ENCODE measurements around the gene BLM. TPM values are rescaled to one million over a fixed set of nuclear protein-coding genes. Genes with fewer than 3 reads are reported as not detected.
"Not testable (repeated sequence)": the region's sequence is repeated elsewhere in the genome, so short reads cannot be mapped to it uniquely, and the experiment has no call there.

The BLM gene
- total and polyA plus RNA-seq, 9 donors: 0.15 to 1.9 (median 0.78) TPM; not detected in 1

- Histone ChIP-seq H3K4me3 (no peak overlapping the region), H3K4me1 (ENCODE audit: insufficient read depth) (no peaks in the 10 kb centered on the region), H3K36me3 (no peaks in the 10 kb centered on the region), H3K27me3 (no peaks in the 10 kb centered on the region), H3K27ac (no peak overlapping the region), H3K9me3 (no peaks in the 10 kb centered on the region)
- DNase-seq: no peak
- intact Hi-C loops (cut with DNase I): loop anchor here in 1 of 4 donors (5.0 kb wide), 1 partner anchor 1768 kb away; no protein-coding TSS in a partner anchor
- no peak for TF ChIP-seq POLR2A (IDR thresholded peaks at IDR 0.05)
- TF ChIP-seq, protein P1, sequence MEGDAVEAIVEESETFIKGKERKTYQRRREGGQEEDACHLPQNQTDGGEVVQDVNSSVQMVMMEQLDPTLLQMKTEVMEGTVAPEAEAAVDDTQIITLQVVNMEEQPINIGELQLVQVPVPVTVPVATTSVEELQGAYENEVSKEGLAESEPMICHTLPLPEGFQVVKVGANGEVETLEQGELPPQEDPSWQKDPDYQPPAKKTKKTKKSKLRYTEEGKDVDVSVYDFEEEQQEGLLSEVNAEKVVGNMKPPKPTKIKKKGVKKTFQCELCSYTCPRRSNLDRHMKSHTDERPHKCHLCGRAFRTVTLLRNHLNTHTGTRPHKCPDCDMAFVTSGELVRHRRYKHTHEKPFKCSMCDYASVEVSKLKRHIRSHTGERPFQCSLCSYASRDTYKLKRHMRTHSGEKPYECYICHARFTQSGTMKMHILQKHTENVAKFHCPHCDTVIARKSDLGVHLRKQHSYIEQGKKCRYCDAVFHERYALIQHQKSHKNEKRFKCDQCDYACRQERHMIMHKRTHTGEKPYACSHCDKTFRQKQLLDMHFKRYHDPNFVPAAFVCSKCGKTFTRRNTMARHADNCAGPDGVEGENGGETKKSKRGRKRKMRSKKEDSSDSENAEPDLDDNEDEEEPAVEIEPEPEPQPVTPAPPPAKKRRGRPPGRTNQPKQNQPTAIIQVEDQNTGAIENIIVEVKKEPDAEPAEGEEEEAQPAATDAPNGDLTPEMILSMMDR (IDR thresholded peaks at IDR 0.05): no peak
- TF ChIP-seq EP300 (IDR thresholded peaks at IDR 0.05): no peak
- 68 to 74% (median 70%) methylated on average over 9 of the region's 9 CpGs for WGBS, 3 donors
Observed at GRCh38 chr15:90845201-90845949, 128.2 kb downstream of the BLM start.

DNA sequence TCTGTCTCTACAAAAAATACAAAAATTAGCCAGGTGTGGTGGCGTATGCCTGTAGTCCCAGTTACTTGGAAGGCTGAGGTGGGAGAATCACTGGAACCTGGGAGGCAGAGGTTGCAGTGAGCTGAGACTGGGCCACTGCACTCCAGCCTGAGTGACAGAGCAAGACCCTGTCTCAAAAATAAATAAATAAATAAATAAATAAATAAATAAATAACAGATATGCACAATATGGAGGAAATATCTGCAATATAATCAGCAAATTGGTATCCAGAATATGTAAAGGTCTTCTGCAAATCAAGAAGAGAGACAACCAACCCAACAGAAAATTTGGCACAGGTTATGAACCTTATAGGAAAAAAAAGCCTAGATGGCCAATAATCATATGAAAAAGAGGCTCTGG, 132.3 kb downstream of the BLM start:
- H3K4me1 ChIP-seq (ENCODE audit: insufficient read depth); H3K27ac ChIP-seq: not testable (repeated sequence)

GRCh38 chr15:90851114-90851513, 134.0 kb downstream of the BLM start:
- intact Hi-C loops (cut with DNase I): no loop called here
- Histone ChIP-seq H3K27me3 (no peaks in the 10 kb centered on the region), H3K4me1 (ENCODE audit: insufficient read depth) (no peaks in the 10 kb centered on the region), H3K27ac (no peak overlapping the region), H3K9me3 (no peaks in the 10 kb centered on the region), H3K4me3 (no peak overlapping the region), H3K36me3 (no peaks in the 10 kb centered on the region)
- TF ChIP-seq POLR2A (IDR thresholded peaks at IDR 0.05) (no peak), EP300 (IDR thresholded peaks at IDR 0.05) (no peak)
- TF ChIP-seq, protein P1 (IDR thresholded peaks at IDR 0.05): no peak
- no peak for DNase-seq
- 79 to 85% (median 82%) methylated on average over 6 of the region's 6 CpGs for WGBS, 3 donors

More for the DNA sequence above, 132.3 kb downstream of the BLM start:
- not testable (repeated sequence) for DNase-seq, H3K36me3 ChIP-seq, H3K27me3 ChIP-seq, H3K9me3 ChIP-seq, H3K4me3 ChIP-seq
- intact Hi-C loops (cut with DNase I): loop anchor here in 1 of 4 donors (5.0 kb wide), 1 partner anchor 1772 kb away; no protein-coding TSS in a partner anchor
- WGBS, 3 donors: 86 to 92% (median 89%) methylated on average over 1 of the region's 1 CpG

- H3K9me3 ChIP-seq: no peaks in the 10 kb centered on the region
- H3K36me3 ChIP-seq: no peaks in the 10 kb centered on the region
- 73 to 82% (median 81%) methylated on average over 5 of the region's 5 CpGs for WGBS, 3 donors
- H3K4me1 ChIP-seq (ENCODE audit: insufficient read depth): no peaks in the 10 kb centered on the region
- H3K27me3 ChIP-seq: no peaks in the 10 kb centered on the region
- no peak overlapping the region for H3K4me3 ChIP-seq
- TF ChIP-seq POLR2A (IDR thresholded peaks at IDR 0.05) (no peak), EP300 (IDR thresholded peaks at IDR 0.05) (no peak)
- TF ChIP-seq, protein P1 (IDR thresholded peaks at IDR 0.05): no peak
- no peak for DNase-seq
- intact Hi-C loops (cut with DNase I): no loop called here
- H3K27ac ChIP-seq: no peak overlapping the region
Observed at GRCh38 chr15:90851940-90852339, 134.8 kb downstream of the BLM start.

- H3K9me3 ChIP-seq: no peaks in the 10 kb centered on the region
- H3K4me3 ChIP-seq: no peak overlapping the region
- no peaks in the 10 kb centered on the region for H3K4me1 ChIP-seq (ENCODE audit: insufficient read depth)
- intact Hi-C loops (cut with DNase I): no loop called here
- H3K27me3 ChIP-seq: no peaks in the 10 kb centered on the region
- H3K27ac ChIP-seq: no peak overlapping the region
- no peaks in the 10 kb centered on the region for H3K36me3 ChIP-seq
- DNase-seq: no peak
- 74 to 80% (median 79%) methylated on average over 9 of the region's 9 CpGs for WGBS, 3 donors
- TF ChIP-seq, protein P1 (IDR thresholded peaks at IDR 0.05): no peak
- TF ChIP-seq EP300 (IDR thresholded peaks at IDR 0.05) (no peak), POLR2A (IDR thresholded peaks at IDR 0.05) (no peak)
Observed at GRCh38 chr15:90855139-90855538, 138.0 kb downstream of the BLM start.

Measured in ovary (tissue), 9 donors.